T follicular helper cell (primary cell): ENCODE results near the gene VGLL1.

ENCODE experiments used
- DNase-seq: peaks from one replicate; pipeline ENCODE4 v3.0.0-alpha.2; 2020; ENCODE audit warnings: low read depth
- total RNA-seq, 2 experiments: gene quantifications; one replicate each; lab custom pipeline; 2026; lab: John Stamatoyannopoulos, UW

The VGLL1 gene
- 0 reads per million in 2 experiments for total RNA-seq

- DNase-seq = no peak
These were observed at the start of gene VGLL1 for GRCh38 chrX:136531951-136532350. Gene VGLL1, plus strand, starts transcription at chrX:136532215. Its CDS starts 3,806 bp downstream, at chrX:136536021.

GRCh38 chrX:136487647-136488046 is 44.4 kb upstream of the VGLL1 start, which contains the start of gene BRS3:
Gene BRS3, plus strand, starts transcription at chrX:136487947. Its CDS starts 168 bp downstream, at chrX:136488115.
- no peak for DNase-seq

GRCh38 chrX:136488706-136489105 is 43.3 kb upstream of the VGLL1 start:
- no peak for DNase-seq

GRCh38 chrX:136491832-136492231 is 40.2 kb upstream of the VGLL1 start:
- no peak for DNase-seq

- no peak for DNase-seq
These were observed 39.0 kb upstream of the VGLL1 start for GRCh38 chrX:136493011-136493410.

GRCh38 chrX:136495043-136495442 is 37.0 kb upstream of the VGLL1 start:
- no peak for DNase-seq

- no peak for DNase-seq
These were observed 35.7 kb upstream of the VGLL1 start for GRCh38 chrX:136496186-136496763.

GRCh38 chrX:136496764-136497555 is 35.1 kb upstream of the VGLL1 start:
- DNase-seq = peak; percentile 83

GRCh38 chrX:136497556-136498052 is 34.4 kb upstream of the VGLL1 start, which contains the start of gene HTATSF1:
Gene HTATSF1, plus strand, starts transcription at chrX:136497592. Its CDS starts 93 bp downstream, at chrX:136497685.
- DNase-seq = no peak

GRCh38 chrX:136519069-136519468 is 12.9 kb upstream of the VGLL1 start:
- DNase-seq = no peak

- no peak for DNase-seq
These were observed 8.2 kb upstream of the VGLL1 start for GRCh38 chrX:136523770-136524169.

GRCh38 chrX:136525738-136526606 is 6.0 kb upstream of the VGLL1 start:
- no peak for DNase-seq

GRCh38 chrX:136528645-136529315 is 3.2 kb upstream of the VGLL1 start:
- no peak for DNase-seq

GRCh38 chrX:136529795-136530194 is 2.2 kb upstream of the VGLL1 start:
- no peak for DNase-seq

GRCh38 chrX:136534131-136534530 is 2.1 kb downstream of the VGLL1 start:
- DNase-seq = no peak

- DNase-seq = no peak
These were observed 6.8 kb downstream of the VGLL1 start for GRCh38 chrX:136538811-136539210.

GRCh38 chrX:136540226-136540625 is 8.2 kb downstream of the VGLL1 start:
- DNase-seq = no peak

GRCh38 chrX:136541294-136541693 is 9.3 kb downstream of the VGLL1 start:
- DNase-seq = no peak

- no peak for DNase-seq
These were observed 10.3 kb downstream of the VGLL1 start for GRCh38 chrX:136542281-136542680.

- DNase-seq = no peak
These were observed 14.4 kb downstream of the VGLL1 start for GRCh38 chrX:136546371-136546781.

- no peak for DNase-seq
These were observed 17.2 kb downstream of the VGLL1 start for GRCh38 chrX:136549226-136549625.
